Nephron (organoid): ENCODE results near the gene NRGN.

Experiments
- H3K27ac Mint-ChIP-seq, 3 experiments: 2 replicates each; pipeline ENCODE4 v1.8.0; 2020; ENCODE audit warnings: mixed read lengths in 3 of 3, mild to moderate bottlenecking in 2 of 3, moderate library complexity in 1 of 3
- H3K27me3 Mint-ChIP-seq: 2 replicates; pipeline ENCODE4 v1.8.0; 2021; ENCODE audit warnings: low read depth, mild to moderate bottlenecking, moderate library complexity, mixed read lengths
- H3K36me3 Mint-ChIP-seq: 2 replicates; pipeline ENCODE4 v1.8.0; 2020; ENCODE audit warnings: low read depth, mixed read lengths
- H3K4me1 Mint-ChIP-seq: 2 replicates; pipeline ENCODE4 v1.8.0; 2020; ENCODE audit warnings: mixed read lengths
- H3K4me3 Mint-ChIP-seq, 3 experiments: 2 replicates each; pipeline ENCODE4 v1.8.0; 2020; ENCODE audit warnings: mild to moderate bottlenecking in 3 of 3, mixed read lengths in 3 of 3, moderate library complexity in 2 of 3
- H3K9me3 Mint-ChIP-seq: 2 replicates; pipeline ENCODE4 v1.8.0; 2020; ENCODE audit warnings: mixed read lengths
- TF ChIP-seq, protein P1 (sequence below), 3 experiments: fragments of 200-600 bp; sonication (generic); IDR thresholded peaks; one replicate each; pipeline ENCODE4 v1.5.0; 2021; ENCODE audit warnings: antibody characterized with exemption in 3 of 3; ENCODE audit not compliant: unreplicated experiment in 3 of 3

Gene NRGN

DNA sequence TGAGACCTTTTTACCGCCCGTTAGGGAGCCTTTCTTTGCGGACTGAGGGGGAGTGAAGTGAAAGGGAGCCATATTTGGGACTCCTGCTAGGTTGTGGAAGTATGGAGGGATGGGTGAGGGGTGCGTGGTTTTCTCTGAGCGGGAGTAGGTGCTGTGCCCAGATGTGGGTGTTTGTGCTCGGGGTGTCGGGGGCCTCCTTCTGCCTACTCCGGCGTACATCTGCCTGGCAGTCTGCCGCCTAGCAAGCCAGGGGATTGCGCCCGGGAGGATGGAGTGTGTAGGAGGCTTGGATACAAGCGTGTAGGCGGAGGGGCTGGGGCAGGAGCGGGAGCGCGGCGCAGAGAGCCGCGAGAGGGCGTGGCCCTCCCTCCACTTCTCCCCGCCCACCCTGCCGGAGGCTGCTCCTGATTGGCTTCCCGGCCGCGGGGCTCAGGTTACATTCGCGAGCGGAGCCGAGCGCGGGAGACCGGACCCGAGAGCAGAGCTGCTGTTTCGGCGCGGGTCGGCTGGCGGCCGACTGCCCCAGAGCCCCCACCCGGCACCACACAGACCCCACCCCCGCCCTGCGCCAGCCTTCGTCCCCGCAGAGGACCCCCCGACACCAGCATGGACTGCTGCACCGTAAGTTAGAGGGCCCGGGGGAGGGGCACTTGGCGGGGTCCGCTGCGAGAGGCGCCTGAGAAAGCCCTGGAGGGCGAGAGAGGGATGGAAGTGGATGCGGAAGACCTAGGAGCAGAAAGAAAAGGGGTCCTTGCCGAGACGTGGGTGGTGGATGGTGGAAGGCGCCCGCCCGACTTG lies at the start of gene NRGN:
Gene NRGN, plus strand, starts transcription at position 464 of the 798 bp plus-strand sequence. Its CDS starts 143 bp downstream, at position 607.
- TF ChIP-seq, protein P1, sequence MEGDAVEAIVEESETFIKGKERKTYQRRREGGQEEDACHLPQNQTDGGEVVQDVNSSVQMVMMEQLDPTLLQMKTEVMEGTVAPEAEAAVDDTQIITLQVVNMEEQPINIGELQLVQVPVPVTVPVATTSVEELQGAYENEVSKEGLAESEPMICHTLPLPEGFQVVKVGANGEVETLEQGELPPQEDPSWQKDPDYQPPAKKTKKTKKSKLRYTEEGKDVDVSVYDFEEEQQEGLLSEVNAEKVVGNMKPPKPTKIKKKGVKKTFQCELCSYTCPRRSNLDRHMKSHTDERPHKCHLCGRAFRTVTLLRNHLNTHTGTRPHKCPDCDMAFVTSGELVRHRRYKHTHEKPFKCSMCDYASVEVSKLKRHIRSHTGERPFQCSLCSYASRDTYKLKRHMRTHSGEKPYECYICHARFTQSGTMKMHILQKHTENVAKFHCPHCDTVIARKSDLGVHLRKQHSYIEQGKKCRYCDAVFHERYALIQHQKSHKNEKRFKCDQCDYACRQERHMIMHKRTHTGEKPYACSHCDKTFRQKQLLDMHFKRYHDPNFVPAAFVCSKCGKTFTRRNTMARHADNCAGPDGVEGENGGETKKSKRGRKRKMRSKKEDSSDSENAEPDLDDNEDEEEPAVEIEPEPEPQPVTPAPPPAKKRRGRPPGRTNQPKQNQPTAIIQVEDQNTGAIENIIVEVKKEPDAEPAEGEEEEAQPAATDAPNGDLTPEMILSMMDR (IDR thresholded peaks at IDR 0.05; ENCODE audit: unreplicated experiment in 3 of 3): no peak
- no peaks in the 10 kb centered on the region for H3K36me3 Mint-ChIP-seq
- peaks cover 11% of the 10 kb centered on the region for H3K4me1 Mint-ChIP-seq
- H3K27ac Mint-ChIP-seq: peak within 1 kb of the TSS; percentile 19 to 33 (median 19)
- H3K4me3 Mint-ChIP-seq: peak within 1 kb of the TSS; percentile 78 to 88 (median 85)
- H3K27me3 Mint-ChIP-seq: peaks cover 99% of the 10 kb centered on the region
- H3K9me3 Mint-ChIP-seq: no peaks in the 10 kb centered on the region

DNA sequence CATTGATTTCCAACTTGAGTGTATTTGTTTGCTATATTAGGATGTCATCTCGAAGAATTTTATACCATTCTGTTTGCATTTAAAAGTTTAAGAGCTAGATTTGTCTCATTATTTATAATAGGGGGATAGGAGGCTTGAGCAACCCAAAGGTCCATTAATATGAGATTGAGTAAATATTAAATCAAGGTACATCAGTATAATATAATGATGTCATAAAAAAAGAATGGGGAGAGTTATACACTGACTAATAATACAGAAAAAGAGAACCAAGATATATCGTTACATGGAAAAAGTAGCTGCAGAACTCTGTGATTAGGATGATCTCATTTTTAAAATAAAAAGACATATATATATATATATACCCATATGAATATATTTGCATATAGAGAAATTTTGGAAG lies 46.6 kb upstream of the NRGN start:
- no peak overlapping the region for H3K27ac Mint-ChIP-seq
- H3K36me3 Mint-ChIP-seq: peaks cover 9% of the 10 kb centered on the region
- no peaks in the 10 kb centered on the region for H3K4me1 Mint-ChIP-seq
- peaks cover under 1% of the 10 kb centered on the region for H3K27me3 Mint-ChIP-seq
- peaks cover 2% of the 10 kb centered on the region for H3K9me3 Mint-ChIP-seq
- no peak overlapping the region for H3K4me3 Mint-ChIP-seq
- TF ChIP-seq, protein P1 (IDR thresholded peaks at IDR 0.05; ENCODE audit: unreplicated experiment in 3 of 3): no peak

DNA sequence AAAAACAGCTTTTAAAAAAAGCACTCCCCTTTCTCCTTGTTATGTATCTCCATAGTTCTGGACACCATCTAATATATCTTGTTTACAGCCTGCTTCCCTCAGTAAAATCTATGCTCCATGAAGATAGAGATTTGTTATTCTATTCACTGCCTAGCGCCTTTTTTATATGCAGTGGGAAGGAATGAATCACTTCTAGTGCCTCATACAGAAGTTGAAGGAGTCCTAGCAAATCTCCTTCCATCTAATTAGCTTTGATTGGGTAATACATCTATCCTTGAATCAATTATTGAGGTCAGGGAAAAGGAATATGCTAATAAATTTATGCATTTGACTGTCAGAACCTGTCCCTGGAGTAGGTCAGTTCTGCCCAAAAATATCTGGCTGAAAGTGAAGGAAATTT lies 40.2 kb upstream of the NRGN start:
- Mint-ChIP-seq H3K9me3 (peaks cover 17% of the 10 kb centered on the region), H3K4me1 (no peaks in the 10 kb centered on the region), H3K27ac (no peak overlapping the region), H3K4me3 (no peak overlapping the region), H3K27me3 (peaks cover 19% of the 10 kb centered on the region), H3K36me3 (peaks cover 9% of the 10 kb centered on the region)
- TF ChIP-seq, protein P1 (IDR thresholded peaks at IDR 0.05; ENCODE audit: unreplicated experiment in 3 of 3): no peak

DNA sequence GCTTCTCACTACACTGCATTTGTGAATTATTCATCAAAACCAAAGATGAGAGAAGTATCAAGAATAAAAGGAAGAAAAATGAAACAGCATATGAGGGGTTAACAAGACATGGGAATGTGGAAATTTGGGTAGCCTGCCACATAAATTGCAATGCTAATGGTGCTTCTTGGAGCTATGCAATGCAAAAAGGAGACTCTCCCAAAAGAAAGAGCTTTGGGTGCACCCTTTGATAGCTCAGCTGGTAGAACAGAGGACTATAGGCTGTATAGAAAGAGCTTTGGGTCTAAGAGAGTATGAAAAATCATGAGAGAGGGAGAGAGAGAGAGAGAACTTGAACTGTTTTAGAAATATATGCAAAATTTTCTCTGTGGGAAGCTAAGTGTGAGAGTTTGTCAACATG lies 39.7 kb upstream of the NRGN start:
- TF ChIP-seq, protein P1 (IDR thresholded peaks at IDR 0.05; ENCODE audit: unreplicated experiment in 3 of 3): no peak
- Mint-ChIP-seq H3K27me3 (peaks cover 19% of the 10 kb centered on the region), H3K4me1 (no peaks in the 10 kb centered on the region), H3K4me3 (no peak overlapping the region), H3K9me3 (peaks cover 17% of the 10 kb centered on the region), H3K36me3 (peaks cover 9% of the 10 kb centered on the region), H3K27ac (no peak overlapping the region)

DNA sequence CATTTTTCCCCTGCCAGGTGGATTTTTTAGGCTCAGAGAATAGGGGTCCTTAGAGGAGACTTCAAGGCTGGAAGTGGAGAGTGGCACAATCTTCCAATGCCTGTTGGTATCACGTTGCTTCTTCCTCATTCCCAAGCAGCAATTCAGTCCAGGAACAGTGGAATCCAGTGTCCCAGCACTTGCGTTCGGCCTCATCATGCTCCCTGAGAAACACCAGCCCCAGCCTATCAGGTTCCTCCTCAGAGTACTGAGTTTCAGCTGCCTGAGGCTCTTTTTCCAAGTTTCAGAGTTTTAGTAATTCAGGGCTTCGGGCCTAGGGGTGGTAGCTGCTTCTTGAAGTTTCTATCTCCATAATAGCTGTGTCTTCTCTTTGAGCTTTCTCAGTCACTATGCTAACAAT lies 31.9 kb upstream of the NRGN start:
- Mint-ChIP-seq H3K27me3 (peaks cover 14% of the 10 kb centered on the region), H3K4me1 (no peaks in the 10 kb centered on the region), H3K4me3 (no peak overlapping the region), H3K9me3 (peaks cover 13% of the 10 kb centered on the region), H3K27ac (no peak overlapping the region), H3K36me3 (no peaks in the 10 kb centered on the region)
- TF ChIP-seq, protein P1 (IDR thresholded peaks at IDR 0.05; ENCODE audit: unreplicated experiment in 3 of 3): no peak

DNA sequence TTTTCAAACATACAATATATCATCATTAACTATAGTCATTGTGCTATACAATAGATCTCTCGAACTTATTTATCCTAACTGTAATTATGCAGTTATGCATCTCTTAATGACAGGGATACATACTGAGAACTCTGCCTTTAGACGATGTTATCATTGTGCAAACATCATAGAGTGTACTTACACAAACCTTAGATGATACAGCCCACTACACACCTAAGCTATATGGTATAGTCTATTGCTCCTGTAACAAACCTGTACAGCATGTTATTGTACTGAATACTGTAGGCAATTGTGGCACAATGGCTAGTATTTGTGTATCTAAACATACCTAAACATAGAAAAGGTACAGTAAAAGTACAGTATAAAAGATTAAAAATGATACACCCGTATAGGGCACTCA lies 27.4 kb upstream of the NRGN start:
- Mint-ChIP-seq H3K9me3 (peaks cover 6% of the 10 kb centered on the region), H3K4me1 (peaks cover 1% of the 10 kb centered on the region), H3K27ac (no peak overlapping the region), H3K36me3 (no peaks in the 10 kb centered on the region), H3K27me3 (peaks cover 39% of the 10 kb centered on the region), H3K4me3 (no peak overlapping the region)
- TF ChIP-seq, protein P1 (IDR thresholded peaks at IDR 0.05; ENCODE audit: unreplicated experiment in 3 of 3): no peak
